ENCODE measurements around the gene NAT8L. TPM values are rescaled to one million over a fixed set of nuclear protein-coding genes. Genes with fewer than 3 reads are reported as not detected.

Gene NAT8L
- polyA plus RNA-seq, 1 donor from 2014 or later: 12.6 TPM

DNA sequence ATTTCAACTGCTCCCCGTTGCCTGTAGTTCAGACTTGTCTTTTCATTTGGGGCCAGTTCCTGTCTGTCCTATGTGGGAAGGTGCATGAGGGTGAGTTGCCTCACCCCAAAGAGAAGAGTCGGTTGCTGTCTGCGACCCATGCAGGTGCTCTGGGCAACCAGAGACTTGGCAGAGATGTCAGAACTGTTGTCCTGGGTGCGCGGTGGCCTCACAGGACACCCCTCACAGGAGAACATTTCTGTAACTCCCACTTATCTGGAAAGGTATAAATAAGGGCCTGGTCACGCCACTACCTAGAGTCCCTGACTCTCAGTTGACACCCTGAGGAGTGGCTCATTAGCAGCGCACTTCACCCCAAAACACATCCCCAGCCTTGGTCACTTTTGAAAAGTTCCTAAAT, 9.7 kb upstream of the NAT8L start:
- Histone ChIP-seq H2AFZ (ENCODE audit: low read depth, low read length) (no peak overlapping the region), H3K9me3 (ENCODE audit: low read length) (no peaks in the 10 kb centered on the region), H3K9ac (ENCODE audit: low read length) (no peak overlapping the region), H4K20me1 (ENCODE audit: insufficient read depth) (no peaks in the 10 kb centered on the region), H3K79me2 (replicated peaks; ENCODE audit: insufficient read depth, low read length) (no peaks in the 10 kb centered on the region), H3K27ac (ENCODE audit: low read length) (no peak overlapping the region), H3K4me3 (ENCODE audit: low read length) (no peak overlapping the region), H3K4me2 (ENCODE audit: low read length) (no peak overlapping the region), H3K9me2 (ENCODE audit: insufficient read depth, low read length) (no peaks in the 10 kb centered on the region), H3F3A (ENCODE audit: insufficient read depth, low read length, poor library complexity, severe bottlenecking) (no peaks in the 10 kb centered on the region), H3K36me3 (ENCODE audit: insufficient read depth, low read length) (no peaks in the 10 kb centered on the region), H3K27me3 (ENCODE audit: insufficient read depth, low read depth, low read length) (no peaks in the 10 kb centered on the region)
- TF ChIP-seq, protein P1, sequence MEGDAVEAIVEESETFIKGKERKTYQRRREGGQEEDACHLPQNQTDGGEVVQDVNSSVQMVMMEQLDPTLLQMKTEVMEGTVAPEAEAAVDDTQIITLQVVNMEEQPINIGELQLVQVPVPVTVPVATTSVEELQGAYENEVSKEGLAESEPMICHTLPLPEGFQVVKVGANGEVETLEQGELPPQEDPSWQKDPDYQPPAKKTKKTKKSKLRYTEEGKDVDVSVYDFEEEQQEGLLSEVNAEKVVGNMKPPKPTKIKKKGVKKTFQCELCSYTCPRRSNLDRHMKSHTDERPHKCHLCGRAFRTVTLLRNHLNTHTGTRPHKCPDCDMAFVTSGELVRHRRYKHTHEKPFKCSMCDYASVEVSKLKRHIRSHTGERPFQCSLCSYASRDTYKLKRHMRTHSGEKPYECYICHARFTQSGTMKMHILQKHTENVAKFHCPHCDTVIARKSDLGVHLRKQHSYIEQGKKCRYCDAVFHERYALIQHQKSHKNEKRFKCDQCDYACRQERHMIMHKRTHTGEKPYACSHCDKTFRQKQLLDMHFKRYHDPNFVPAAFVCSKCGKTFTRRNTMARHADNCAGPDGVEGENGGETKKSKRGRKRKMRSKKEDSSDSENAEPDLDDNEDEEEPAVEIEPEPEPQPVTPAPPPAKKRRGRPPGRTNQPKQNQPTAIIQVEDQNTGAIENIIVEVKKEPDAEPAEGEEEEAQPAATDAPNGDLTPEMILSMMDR (IDR thresholded peaks at IDR 0.05; ENCODE audit: poor library complexity, severe bottlenecking): no peak
- no peak for TF ChIP-seq MXI1 (conservative IDR thresholded peaks at IDR 0.05; ENCODE audit: poor library complexity, severe bottlenecking)
- no peak for TF ChIP-seq TAF1 (IDR thresholded peaks at IDR 0.05; ENCODE audit: low read depth)
- TF ChIP-seq EZH2 (IDR thresholded peaks at IDR 0.05; ENCODE audit: borderline replicate concordance, insufficient read depth, low read length, poor library complexity, severe bottlenecking): no peak
- TF ChIP-seq RAD21 (conservative IDR thresholded peaks at IDR 0.05): no peak
- no peak for TF ChIP-seq SMC3 (conservative IDR thresholded peaks at IDR 0.05; ENCODE audit: poor library complexity)
- TF ChIP-seq POLR2AphosphoS5 (IDR thresholded peaks at IDR 0.05): no peak
- TF ChIP-seq, protein P2, sequence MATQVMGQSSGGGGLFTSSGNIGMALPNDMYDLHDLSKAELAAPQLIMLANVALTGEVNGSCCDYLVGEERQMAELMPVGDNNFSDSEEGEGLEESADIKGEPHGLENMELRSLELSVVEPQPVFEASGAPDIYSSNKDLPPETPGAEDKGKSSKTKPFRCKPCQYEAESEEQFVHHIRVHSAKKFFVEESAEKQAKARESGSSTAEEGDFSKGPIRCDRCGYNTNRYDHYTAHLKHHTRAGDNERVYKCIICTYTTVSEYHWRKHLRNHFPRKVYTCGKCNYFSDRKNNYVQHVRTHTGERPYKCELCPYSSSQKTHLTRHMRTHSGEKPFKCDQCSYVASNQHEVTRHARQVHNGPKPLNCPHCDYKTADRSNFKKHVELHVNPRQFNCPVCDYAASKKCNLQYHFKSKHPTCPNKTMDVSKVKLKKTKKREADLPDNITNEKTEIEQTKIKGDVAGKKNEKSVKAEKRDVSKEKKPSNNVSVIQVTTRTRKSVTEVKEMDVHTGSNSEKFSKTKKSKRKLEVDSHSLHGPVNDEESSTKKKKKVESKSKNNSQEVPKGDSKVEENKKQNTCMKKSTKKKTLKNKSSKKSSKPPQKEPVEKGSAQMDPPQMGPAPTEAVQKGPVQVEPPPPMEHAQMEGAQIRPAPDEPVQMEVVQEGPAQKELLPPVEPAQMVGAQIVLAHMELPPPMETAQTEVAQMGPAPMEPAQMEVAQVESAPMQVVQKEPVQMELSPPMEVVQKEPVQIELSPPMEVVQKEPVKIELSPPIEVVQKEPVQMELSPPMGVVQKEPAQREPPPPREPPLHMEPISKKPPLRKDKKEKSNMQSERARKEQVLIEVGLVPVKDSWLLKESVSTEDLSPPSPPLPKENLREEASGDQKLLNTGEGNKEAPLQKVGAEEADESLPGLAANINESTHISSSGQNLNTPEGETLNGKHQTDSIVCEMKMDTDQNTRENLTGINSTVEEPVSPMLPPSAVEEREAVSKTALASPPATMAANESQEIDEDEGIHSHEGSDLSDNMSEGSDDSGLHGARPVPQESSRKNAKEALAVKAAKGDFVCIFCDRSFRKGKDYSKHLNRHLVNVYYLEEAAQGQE (IDR thresholded peaks at IDR 0.05; ENCODE audit: borderline replicate concordance): no peak
- TF ChIP-seq EP300 (conservative IDR thresholded peaks at IDR 0.05; ENCODE audit: poor library complexity, severe bottlenecking): no peak

DNA sequence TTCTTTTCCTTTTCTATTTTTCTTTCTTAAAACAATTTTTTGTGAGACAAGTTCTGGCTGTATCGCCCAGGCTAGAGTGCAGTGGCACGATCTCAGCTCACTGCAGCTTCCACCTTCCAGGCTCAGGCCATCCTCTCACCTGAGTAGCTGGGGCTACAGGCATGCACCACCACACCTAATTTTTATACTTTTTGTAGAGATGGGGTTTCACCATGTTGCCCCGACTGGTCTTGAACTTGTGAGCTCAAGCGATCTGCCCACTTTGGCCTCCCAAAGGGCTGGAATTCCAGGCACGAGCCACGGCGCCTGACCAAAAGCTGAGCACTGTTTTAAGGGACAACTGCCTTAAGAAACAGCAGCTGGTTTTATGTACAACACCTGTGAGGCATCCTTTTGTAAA, 9.3 kb upstream of the NAT8L start:
- Histone ChIP-seq H3K4me2 (ENCODE audit: low read length) (no peak overlapping the region), H3K9ac (ENCODE audit: low read length) (no peak overlapping the region), H3K9me3 (ENCODE audit: low read length) (no peaks in the 10 kb centered on the region), H3K9me2 (ENCODE audit: insufficient read depth, low read length) (no peaks in the 10 kb centered on the region), H3K4me3 (ENCODE audit: low read length) (no peak overlapping the region), H4K20me1 (ENCODE audit: insufficient read depth) (no peaks in the 10 kb centered on the region), H2AFZ (ENCODE audit: low read depth, low read length) (no peak overlapping the region), H3K79me2 (replicated peaks; ENCODE audit: insufficient read depth, low read length) (no peaks in the 10 kb centered on the region), H3K27me3 (ENCODE audit: insufficient read depth, low read depth, low read length) (no peaks in the 10 kb centered on the region), H3F3A (ENCODE audit: insufficient read depth, low read length, poor library complexity, severe bottlenecking) (no peaks in the 10 kb centered on the region), H3K27ac (ENCODE audit: low read length) (no peak overlapping the region), H3K36me3 (ENCODE audit: insufficient read depth, low read length) (no peaks in the 10 kb centered on the region)
- TF ChIP-seq MXI1 (conservative IDR thresholded peaks at IDR 0.05; ENCODE audit: poor library complexity, severe bottlenecking) (no peak), TAF1 (IDR thresholded peaks at IDR 0.05; ENCODE audit: low read depth) (no peak), POLR2AphosphoS5 (IDR thresholded peaks at IDR 0.05) (no peak), RAD21 (conservative IDR thresholded peaks at IDR 0.05) (no peak), SMC3 (conservative IDR thresholded peaks at IDR 0.05; ENCODE audit: poor library complexity) (no peak), EP300 (conservative IDR thresholded peaks at IDR 0.05; ENCODE audit: poor library complexity, severe bottlenecking) (no peak), EZH2 (IDR thresholded peaks at IDR 0.05; ENCODE audit: borderline replicate concordance, insufficient read depth, low read length, poor library complexity, severe bottlenecking) (no peak)
- TF ChIP-seq, protein P2 (IDR thresholded peaks at IDR 0.05; ENCODE audit: borderline replicate concordance): no peak
- TF ChIP-seq, protein P1 (IDR thresholded peaks at IDR 0.05; ENCODE audit: poor library complexity, severe bottlenecking): no peak

Data from neural cell (in vitro differentiated cells).